Measurements from ENCODE around the gene OGT.

DNA sequence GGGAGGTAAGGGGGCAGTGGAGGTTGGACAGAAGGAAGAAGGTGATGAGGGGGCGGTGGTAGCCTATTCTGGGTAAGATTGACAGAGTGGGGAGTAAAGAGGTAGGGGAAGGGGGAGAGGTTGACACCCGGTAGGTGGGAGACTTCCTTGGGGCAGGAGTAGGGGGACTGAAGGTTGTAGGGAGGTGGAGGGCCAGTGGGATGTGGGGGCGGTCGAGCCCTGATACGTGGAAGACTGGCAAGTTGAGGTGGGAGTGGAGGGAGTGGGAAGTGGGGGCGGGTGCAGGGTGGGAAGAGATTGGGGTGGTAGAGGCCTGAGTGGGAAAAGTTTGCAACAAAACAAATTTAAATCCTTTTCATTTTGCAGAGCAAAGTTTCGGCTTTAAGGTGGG is 47.1 kb downstream of the OGT start:
- TF ChIP-seq CTCF (IDR thresholded peaks at IDR 0.05): no peak
- TF ChIP-seq EZH2phosphoT487 (IDR thresholded peaks at IDR 0.05): no peak
